Ishikawa (cell line): ENCODE data around the gene KRTAP4-5.
"Not testable (repeated sequence)": the region's sequence is repeated elsewhere in the genome, so short reads cannot be mapped to it uniquely, and the experiment has no call there.

Source experiments
- CREB1 ChIP-seq: IDR thresholded peaks from 2 replicates; pipeline ENCODE4 v1.6.1; 2012; ENCODE audit warnings: low read depth
- EGR1 ChIP-seq: IDR thresholded peaks from 2 replicates; pipeline ENCODE4 v1.6.1; 2012
- EP300 ChIP-seq: IDR thresholded peaks from 2 replicates; pipeline ENCODE4 v1.6.1; 2012; ENCODE audit warnings: borderline replicate concordance
- NFIC ChIP-seq: IDR thresholded peaks from 2 replicates; pipeline ENCODE4 v1.6.1; 2012
- RAD21 ChIP-seq: IDR thresholded peaks from 2 replicates; pipeline ENCODE4 v1.6.1; 2012; ENCODE audit warnings: low read depth
- TAF1 ChIP-seq: IDR thresholded peaks from 2 replicates; pipeline ENCODE4 v1.6.1; 2012; ENCODE audit warnings: low read depth, mild to moderate bottlenecking
- TCF12 ChIP-seq: IDR thresholded peaks from 2 replicates; pipeline ENCODE4 v1.6.1; 2012; ENCODE audit warnings: low read depth
- YY1 ChIP-seq: IDR thresholded peaks from 2 replicates; pipeline ENCODE4 v1.6.1; 2012; ENCODE audit warnings: low read depth
- TF ChIP-seq, protein P1 (sequence below): IDR thresholded peaks from 2 replicates; pipeline ENCODE4 v1.6.1; 2012

DNA sequence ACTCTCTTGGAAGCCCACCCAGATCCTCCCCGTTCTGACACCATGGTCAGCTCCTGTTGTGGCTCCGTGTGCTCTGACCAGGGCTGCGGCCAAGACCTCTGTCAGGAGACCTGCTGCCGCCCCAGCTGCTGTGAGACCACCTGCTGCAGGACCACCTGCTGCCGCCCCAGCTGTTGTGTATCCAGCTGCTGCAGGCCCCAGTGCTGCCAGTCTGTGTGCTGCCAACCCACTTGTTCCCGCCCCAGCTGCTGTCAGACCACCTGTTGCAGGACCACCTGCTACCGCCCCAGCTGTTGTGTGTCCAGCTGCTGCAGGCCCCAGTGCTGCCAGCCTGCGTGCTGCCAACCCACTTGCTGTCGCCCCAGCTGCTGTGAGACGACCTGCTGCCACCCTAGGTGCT is 44.3 kb downstream of the KRTAP4-5 start, which contains the start of gene KRTAP4-9:
- TF ChIP-seq EGR1, NFIC, RAD21, EP300, CREB1, TAF1, TCF12, YY1: not testable (repeated sequence)
- TF ChIP-seq, protein P1, sequence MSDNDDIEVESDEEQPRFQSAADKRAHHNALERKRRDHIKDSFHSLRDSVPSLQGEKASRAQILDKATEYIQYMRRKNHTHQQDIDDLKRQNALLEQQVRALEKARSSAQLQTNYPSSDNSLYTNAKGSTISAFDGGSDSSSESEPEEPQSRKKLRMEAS, result not testable (repeated sequence)
